Measurements from ENCODE around the gene BUB1B. TPM values are rescaled to one million over a fixed set of nuclear protein-coding genes. Genes with fewer than 3 reads are reported as not detected.

BUB1B gene
- total RNA-seq, 1 experiment from 2014 or later = 83.2 TPM

DNA sequence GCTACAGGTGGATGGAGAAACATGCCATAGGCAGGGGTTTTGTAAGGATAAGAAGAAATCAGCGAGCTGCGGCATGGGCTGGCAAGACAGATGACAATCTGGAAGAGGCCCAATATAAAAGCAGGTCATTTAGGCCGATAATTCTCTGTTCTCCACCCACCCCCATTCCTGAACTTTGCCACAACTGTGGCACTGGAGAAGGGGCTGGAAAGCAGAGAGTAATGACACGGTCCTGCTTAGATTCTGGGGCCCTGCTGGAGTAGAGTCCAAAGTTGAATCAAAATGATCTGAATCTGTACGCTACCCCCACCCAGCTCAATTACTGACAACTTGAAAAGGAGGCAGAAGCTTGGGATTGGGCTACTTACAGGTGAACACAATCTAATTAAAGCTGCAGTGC, 18.4 kb upstream of the BUB1B start:
- H4K8ac ChIP-seq (replicated peaks; ENCODE audit: insufficient read length, low read depth, low read length) = no peak overlapping the region
- no peak overlapping the region for H3T11ph ChIP-seq (ENCODE audit: low read length)
- H3K79me1 ChIP-seq (ENCODE audit: insufficient read depth, low read depth, low read length, poor library complexity, severe bottlenecking) = no peaks in the 10 kb centered on the region
- no CpG with 5 or more reads among the region's 5 CpGs for WGBS (ENCODE audit: extremely low coverage, insufficient read length, low lambda C conversion rate)
- no peak overlapping the region for H3K27ac ChIP-seq (ENCODE audit: insufficient read length, low read depth, low read length)
- no peak overlapping the region for H3K23ac ChIP-seq (ENCODE audit: insufficient read length, low read depth, low read length)
- H3K18ac ChIP-seq (ENCODE audit: insufficient read length, low read depth, low read length) = no peak overlapping the region
- no peaks in the 10 kb centered on the region for H4K20me1 ChIP-seq (ENCODE audit: control insufficient read depth, insufficient read depth, insufficient read length)
- Mint-ChIP-seq H3K4me1 (peaks cover 0 to 3% of the 10 kb centered on the region in 2 experiments; a peak in 1 of 4 replicates), H3K9me3 (no peaks in the 10 kb centered on the region), H3K27ac (no peak overlapping the region; a peak in 1 of 7 replicates), H3K27me3 (ENCODE audit: low read depth) (no peaks in the 10 kb centered on the region), H3K4me3 (no peak overlapping the region), H3K36me3 (ENCODE audit: insufficient read depth in 1 of 3, low read depth in 3 of 3) (no peaks in the 10 kb centered on the region; a peak in 1 of 7 replicates)
- H2BK15ac ChIP-seq (ENCODE audit: low read depth, low read length) = no peak overlapping the region
- H4K5ac ChIP-seq (ENCODE audit: insufficient read length, low read depth, low read length) = no peak overlapping the region
- H3K27me3 ChIP-seq (ENCODE audit: insufficient read depth, low read length) = no peaks in the 10 kb centered on the region
- H2BK5ac ChIP-seq (ENCODE audit: insufficient read length, low read length) = no peak overlapping the region
- H3K4me2 ChIP-seq (ENCODE audit: insufficient read depth, insufficient read length, low read length) = no peak overlapping the region
- H3K9me3 ChIP-seq (ENCODE audit: control insufficient read depth, low read depth, low read length) = no peaks in the 10 kb centered on the region
- H2AK5ac ChIP-seq (ENCODE audit: insufficient read length, low read length) = no peak overlapping the region
- no peak overlapping the region for H4K91ac ChIP-seq (ENCODE audit: insufficient read length, low read depth, low read length)
- H2BK12ac ChIP-seq (ENCODE audit: insufficient read length, low read depth, low read length) = no peak overlapping the region
- TF ChIP-seq, protein P1, sequence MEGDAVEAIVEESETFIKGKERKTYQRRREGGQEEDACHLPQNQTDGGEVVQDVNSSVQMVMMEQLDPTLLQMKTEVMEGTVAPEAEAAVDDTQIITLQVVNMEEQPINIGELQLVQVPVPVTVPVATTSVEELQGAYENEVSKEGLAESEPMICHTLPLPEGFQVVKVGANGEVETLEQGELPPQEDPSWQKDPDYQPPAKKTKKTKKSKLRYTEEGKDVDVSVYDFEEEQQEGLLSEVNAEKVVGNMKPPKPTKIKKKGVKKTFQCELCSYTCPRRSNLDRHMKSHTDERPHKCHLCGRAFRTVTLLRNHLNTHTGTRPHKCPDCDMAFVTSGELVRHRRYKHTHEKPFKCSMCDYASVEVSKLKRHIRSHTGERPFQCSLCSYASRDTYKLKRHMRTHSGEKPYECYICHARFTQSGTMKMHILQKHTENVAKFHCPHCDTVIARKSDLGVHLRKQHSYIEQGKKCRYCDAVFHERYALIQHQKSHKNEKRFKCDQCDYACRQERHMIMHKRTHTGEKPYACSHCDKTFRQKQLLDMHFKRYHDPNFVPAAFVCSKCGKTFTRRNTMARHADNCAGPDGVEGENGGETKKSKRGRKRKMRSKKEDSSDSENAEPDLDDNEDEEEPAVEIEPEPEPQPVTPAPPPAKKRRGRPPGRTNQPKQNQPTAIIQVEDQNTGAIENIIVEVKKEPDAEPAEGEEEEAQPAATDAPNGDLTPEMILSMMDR (conservative IDR thresholded peaks at IDR 0.05) = no peak
- no peak overlapping the region for H3K9ac ChIP-seq (ENCODE audit: extremely low read depth, insufficient read length, low read length)
- no peaks in the 10 kb centered on the region for H3K79me2 ChIP-seq (ENCODE audit: insufficient read depth, low read length)
- no peak overlapping the region for H2BK20ac ChIP-seq (ENCODE audit: low read depth, low read length, poor library complexity, severe bottlenecking)
- H3K4me1 ChIP-seq (ENCODE audit: insufficient read depth, low read length) = no peaks in the 10 kb centered on the region
- H2AFZ ChIP-seq (ENCODE audit: low read length) = no peak overlapping the region
- no peak overlapping the region for H3K14ac ChIP-seq (ENCODE audit: insufficient read depth, low read length)
- no peak overlapping the region for H3K4ac ChIP-seq (ENCODE audit: low read depth, low read length)
- H2BK120ac ChIP-seq (ENCODE audit: low read depth, low read length, poor library complexity, severe bottlenecking) = no peak overlapping the region
- H3K23me2 ChIP-seq (ENCODE audit: insufficient read length, low read depth, low read length, poor library complexity, severe bottlenecking) = no peaks in the 10 kb centered on the region
- no peak for DNase-seq
- no peak overlapping the region for H3K56ac ChIP-seq (ENCODE audit: insufficient read length, low read depth, low read length)

Data from H9 (cell line).